HepG2 (cell line): ENCODE results near the gene TMEM97. TPM values are rescaled to one million over a fixed set of nuclear protein-coding genes. Genes with fewer than 3 reads are reported as not detected.

Source experiments
- ATAC-seq: fragments of 200-7000 bp; cut with Tn5 transposase; 3 replicates; pipeline ENCODE4 v1.9.1; 2020; ENCODE audit warnings: mild to moderate bottlenecking, moderate library complexity
- BruUV-seq: library from RNA; stranded (reverse); fragments of 400-500 nt; replicated peaks from 2 replicates; lab custom pipeline; 2021; lab: Mats Ljungman, UMichigan
- CTCF ChIA-PET: fragments of 300-600 bp; formaldehyde crosslinking; extraction: SDS; loops from one replicate; lab custom pipeline; 2021; ENCODE audit warnings: low total read pairs, inconsistent platforms, low intra/inter-chr PET ratio; lab: Yijun Ruan, JAX
- POLR2A ChIA-PET: fragments of 350-600 bp; sonication (Branson Sonifier 250); formaldehyde crosslinking; loops from one replicate; lab custom pipeline; 2020; ENCODE audit warnings: antibody characterized with exemption, inconsistent platforms; lab: Yijun Ruan, JAX
- DNase-seq: peaks from one replicate; pipeline ENCODE4 v3.0.0-alpha.2; 2015; ENCODE audit warnings: low spot score
- FAIRE-seq: peaks from 3 replicates; lab custom pipeline; 2011; peaks lifted over from hg19 to GRCh38; lab: Jason Lieb, UNC
- H2AFZ ChIP-seq: one replicate; pipeline ENCODE4 v1.6.1; 2011; ENCODE audit warnings: low read length, inconsistent platforms
- H3K27ac ChIP-seq: fragments of 300-600 bp; 3 replicates; pipeline ENCODE4 v1.8.0; 2011; ENCODE audit warnings: mixed run types, mild to moderate bottlenecking, mixed read lengths, low read length, inconsistent platforms; ENCODE audit not compliant: insufficient read depth; ENCODE audit errors: extremely low read length
- H3K27me3 ChIP-seq, 2 experiments: fragments of 200-600 bp in 1 of 2; 2 replicates in 1 of 2; 3 replicates in 1 of 2; pipeline versions ENCODE4 v1.6.0 to v1.8.0; 2011; ENCODE audit warnings: low read length in 2 of 2, mild to moderate bottlenecking in 2 of 2, moderate library complexity in 2 of 2, inconsistent platforms in 1 of 2; ENCODE audit not compliant: insufficient read depth in 2 of 2, control insufficient read depth in 1 of 2
- H3K36me3 ChIP-seq, 2 experiments: fragments of 200-600 bp in 1 of 2; replicated peaks in 1 of 2; 2 replicates in 1 of 2; 3 replicates in 1 of 2; pipeline versions ENCODE4 v1.5.1 to v1.8.0; 2011; ENCODE audit warnings: low read length in 2 of 2, inconsistent platforms in 1 of 2; ENCODE audit not compliant: insufficient read depth in 2 of 2, control insufficient read depth in 1 of 2
- H3K4me1 ChIP-seq: 2 replicates; pipeline ENCODE4 v1.5.1; 2012; ENCODE audit warnings: low read length, inconsistent platforms; ENCODE audit not compliant: insufficient read depth
- H3K4me2 ChIP-seq: 2 replicates; pipeline ENCODE4 v1.6.0; 2011; ENCODE audit warnings: low read depth, low read length, inconsistent platforms
- H3K4me3 ChIP-seq, 3 experiments: fragments of 200-600 bp in 1 of 3; sonication (generic), shearing (Covaris generic) in 1 of 3; replicated peaks in 1 of 3; 2 replicates each; pipeline ENCODE4 v1.5.1; 2011 to 2016; ENCODE audit warnings: low read length in 3 of 3, inconsistent platforms in 2 of 3, low read depth in 2 of 3, mild to moderate bottlenecking in 2 of 3, control low read depth in 1 of 3, mixed read lengths in 1 of 3; ENCODE audit not compliant: insufficient read depth in 1 of 3
- H3K79me2 ChIP-seq: one replicate; pipeline ENCODE4 v1.6.1; 2011; ENCODE audit warnings: low read length, inconsistent platforms; ENCODE audit not compliant: insufficient read depth
- H3K9ac ChIP-seq: 2 replicates; pipeline ENCODE4 v1.6.0; 2011; ENCODE audit warnings: mild to moderate bottlenecking, low read depth, low read length, inconsistent platforms; ENCODE audit not compliant: insufficient read depth
- H3K9me3 ChIP-seq: 2 replicates; pipeline ENCODE4 v1.5.1; 2012; ENCODE audit warnings: mild to moderate bottlenecking, low read length
- H4K20me1 ChIP-seq: 2 replicates; pipeline ENCODE4 v1.6.0; 2011; ENCODE audit warnings: inconsistent platforms, mild to moderate bottlenecking, low read length, moderate library complexity; ENCODE audit not compliant: insufficient read depth
- CBX5 ChIP-seq: sonication (generic); formaldehyde crosslinking; IDR thresholded peaks from 2 replicates; pipeline ENCODE4 v1.4.0; 2020; ENCODE audit warnings: missing genetic modification reagents, borderline replicate concordance
- CEBPG ChIP-seq: IDR thresholded peaks from 2 replicates; pipeline ENCODE4 v1.6.1; 2016
- MBNL3 ChIP-seq: fragments of 250-450 bp; sonication (Bioruptor Pico); conservative IDR thresholded peaks from 2 replicates; pipeline ENCODE4 v1.8.0; 2022; ENCODE audit warnings: mild to moderate bottlenecking, inconsistent platforms
- NR1H2 ChIP-seq: sonication (generic); formaldehyde crosslinking; IDR thresholded peaks from 2 replicates; pipeline ENCODE4 v1.8.1; 2022; ENCODE audit warnings: low read depth, missing genetic modification reagents, borderline replicate concordance
- TEAD2 ChIP-seq: sonication (generic); formaldehyde crosslinking; IDR thresholded peaks from 2 replicates; pipeline ENCODE4 v1.9.0; 2021; ENCODE audit warnings: missing genetic modification reagents
- ZNF280D ChIP-seq: sonication (generic); formaldehyde crosslinking; IDR thresholded peaks from 2 replicates; pipeline ENCODE4 v1.5.1; 2020; ENCODE audit warnings: mild to moderate bottlenecking, missing genetic modification reagents
- ZNF431 ChIP-seq: sonication (generic); formaldehyde crosslinking; IDR thresholded peaks from 2 replicates; pipeline ENCODE4 v1.9.0; 2022; ENCODE audit warnings: missing genetic modification reagents, low read depth, mild to moderate bottlenecking, borderline replicate concordance
- ZNF549 ChIP-seq: sonication (generic); formaldehyde crosslinking; IDR thresholded peaks from 2 replicates; pipeline ENCODE4 v1.5.0; 2020; ENCODE audit warnings: missing genetic modification reagents
- WGBS: methylation state at CpG from one replicate; pipeline ENCODE4 v1.1.6; 2017; ENCODE audit warnings: low lambda C conversion rate; 5-methylcytosine and 5-hydroxymethylcytosine counted together
- in situ Hi-C: cut with HindIII; loops from 2 replicates; pipeline ENCODE4 v1.10.0; 2017; ENCODE audit warnings: low pct_unique_long_range_greater_than_20kb; ENCODE audit not compliant: extremely low pct_ligation_motif_present
- intact Hi-C: fragments of 100-400 bp; cut with micrococcal nuclease; formaldehyde crosslinking; loops from one replicate; pipeline ENCODE4 v1.10.0; 2022; ENCODE audit not compliant: unreplicated experiment
- polyA plus RNA-seq, 8 experiments: library from polyadenylated mRNA; depleted of rRNA in 3 of 8; stranded (reverse) in 7 of 8; unstranded in 1 of 8; fragments of >200 nt; fragmentation: Illumina TruSeq in 4 of 8; extraction: Trizol in 4 of 8; gene quantifications; 2 replicates each; pipeline versions ENCODE4 v1.2.1 to v1.2.3, GENCODE V29; 2011 to 2016; ENCODE audit warnings: low read depth in 4 of 8, missing spikeins in 1 of 8, mixed read lengths in 1 of 8; ENCODE audit not compliant: insufficient read depth in 1 of 8
- total RNA-seq, 5 experiments: library from RNA; depleted of rRNA; stranded (reverse); fragments of >200 nt; fragmentation: Illumina TruSeq; extraction: Trizol; gene quantifications; 2 replicates each; pipeline ENCODE4 v1.2.3, GENCODE V29; 2016; ENCODE audit warnings: low read depth in 1 of 5

TMEM97 gene
- total and polyA plus RNA-seq, 2 of the 13 experiments (the other 11 are each of a cell fraction or from before 2014, with no cell fraction given), result 69.6 to 137 TPM

- TF ChIP-seq ZNF280D (no peak), MBNL3 (no peak), ZNF431 (CRISPR knock-in tag) (no peak), CBX5 (no peak), TEAD2 (no peak), ZNF549 (CRISPR knock-in tag) (no peak)
- TF ChIP-seq, all 625 proteins: peak for 0
These were observed 21.4 kb downstream of the TMEM97 start (continued) for GRCh38 chr17:28340374-28340773.

GRCh38 chr17:28341516-28341915, 22.5 kb downstream of the TMEM97 start:
- Histone ChIP-seq H3K4me1 (peaks cover 25% of the 10 kb centered on the region), H3K4me2 (no peak overlapping the region), H2AFZ (no peak overlapping the region), H3K27ac (no peak overlapping the region), H3K79me2 (peaks cover 18% of the 10 kb centered on the region), H3K4me3 (no peak overlapping the region), H3K27me3 (no peaks in the 10 kb centered on the region), H3K9me3 (no peaks in the 10 kb centered on the region), H3K9ac (no peak overlapping the region), H3K36me3 (peaks cover 28 to 50% of the 10 kb centered on the region in 2 experiments), H4K20me1 (no peaks in the 10 kb centered on the region; the same call in 1 of the 2 replicates)
- BruUV-seq, result no TSS peak
- FAIRE-seq, result no peak
- in situ Hi-C loops, result no loop called here
- ATAC-seq, result no peak
- ChIA-PET POLR2A (no interaction called here), CTCF (no interaction called here)
- intact Hi-C loops, result no loop called here
- TF ChIP-seq NR1H2 (CRISPR knock-in tag) (no peak), CEBPG (no peak)
- DNase-seq, result no peak
- 95% methylated on average over 9 of the region's 11 CpGs for WGBS
